Panc1 (cell line): ENCODE data around the gene PRR35. TPM values are rescaled to one million over a fixed set of nuclear protein-coding genes. Genes with fewer than 3 reads are reported as not detected.
A peak's percentile ranks its signal among the peaks of the same experiment; 100 is the strongest.

Source experiments
- ATAC-seq: fragments of 200-7000 bp; cut with Tn5 transposase; 2 replicates; pipeline ENCODE4 v1.9.1; 2020; ENCODE audit warnings: mild to moderate bottlenecking, moderate library complexity
- BruUV-seq: library from RNA; stranded (reverse); fragments of 400-500 nt; replicated peaks from 2 replicates; lab custom pipeline; 2021; lab: Mats Ljungman, UMichigan
- CTCF ChIA-PET: fragments of 300-600 bp; sonication (Branson Sonifier 250); formaldehyde crosslinking; loops from one replicate; lab custom pipeline; 2022; ENCODE audit warnings: antibody characterized with exemption; lab: Charles Lee
- POLR2A ChIA-PET: fragments of 300-600 bp; sonication (Branson Sonifier 250); formaldehyde crosslinking; loops from one replicate; lab custom pipeline; 2022; ENCODE audit warnings: antibody characterized with exemption; lab: Charles Lee
- DNase-seq: peaks from one replicate; pipeline ENCODE4 v3.0.0-alpha.2; 2010; ENCODE audit warnings: low read depth, low spot score
- H3K27ac ChIP-seq: 2 replicates; pipeline ENCODE4 v1.5.1; 2011; ENCODE audit warnings: mild to moderate bottlenecking, low read length, inconsistent platforms
- H3K27me3 ChIP-seq: fragments of 200-500 bp; sonication (Bioruptor generic); 2 replicates; pipeline ENCODE4 v1.6.0; 2014; ENCODE audit warnings: low read length, inconsistent platforms; ENCODE audit not compliant: control insufficient read depth, insufficient read depth
- H3K36me3 ChIP-seq: fragments of 200-500 bp; sonication (Bioruptor generic); 2 replicates; pipeline ENCODE4 v1.5.1; 2014; ENCODE audit warnings: inconsistent platforms, mild to moderate bottlenecking, low read length, moderate library complexity; ENCODE audit not compliant: control insufficient read depth, insufficient read depth
- H3K4me1 ChIP-seq: 2 replicates; pipeline ENCODE4 v1.5.1; 2011; ENCODE audit warnings: inconsistent platforms, mild to moderate bottlenecking, low read length, moderate library complexity; ENCODE audit not compliant: control insufficient read depth, insufficient read depth
- H3K4me3 ChIP-seq, 2 experiments: 2 replicates each; pipeline ENCODE4 v1.5.1; 2011 to 2012; ENCODE audit warnings: low read depth in 2 of 2, low read length in 2 of 2, mild to moderate bottlenecking in 2 of 2, inconsistent platforms in 1 of 2, moderate library complexity in 1 of 2
- H3K9me3 ChIP-seq: fragments of 200-500 bp; sonication (Bioruptor generic); 2 replicates; pipeline ENCODE4 v1.5.1; 2014; ENCODE audit warnings: low read depth, mild to moderate bottlenecking, inconsistent platforms, low read length, moderate library complexity; ENCODE audit not compliant: control insufficient read depth, insufficient read depth
- POLR2AphosphoS5 ChIP-seq: IDR thresholded peaks from 2 replicates; pipeline ENCODE4 v1.6.1; 2012; ENCODE audit warnings: mild to moderate bottlenecking, low read depth, low read length, moderate library complexity
- SIN3A ChIP-seq: IDR thresholded peaks from 2 replicates; pipeline ENCODE4 v1.6.1; 2012; ENCODE audit warnings: low read depth, mild to moderate bottlenecking, low read length, moderate library complexity, borderline replicate concordance; ENCODE audit not compliant: insufficient read depth
- TCF7L2 ChIP-seq: IDR thresholded peaks from 2 replicates; pipeline ENCODE4 v1.6.1; 2011; ENCODE audit warnings: mild to moderate bottlenecking, low read depth, low read length, inconsistent platforms
- in situ Hi-C: cut with HindIII; loops from 2 replicates; pipeline ENCODE4 v1.10.0; 2016; ENCODE audit warnings: low sequenced_read_pairs, low pct_unique_long_range_greater_than_20kb
- intact Hi-C: fragments of 100-400 bp; cut with micrococcal nuclease; formaldehyde crosslinking; loops from one replicate; pipeline ENCODE4 v1.10.0; 2022; ENCODE audit not compliant: unreplicated experiment
- total RNA-seq: library from RNA; stranded (reverse); gene quantifications from one replicate; pipeline ENCODE4 v1.2.1, GENCODE V29; 2021; ENCODE audit not compliant: unreplicated experiment
- TF ChIP-seq, protein P1 (sequence below): fragments of 450-650 bp; IDR thresholded peaks from 2 replicates; pipeline ENCODE4 v1.5.1; 2017; ENCODE audit warnings: mild to moderate bottlenecking
- TF ChIP-seq, protein P2 (sequence below), 2 experiments: IDR thresholded peaks; 2 replicates each; pipeline ENCODE4 v1.6.1; 2011 to 2012; ENCODE audit warnings: low read depth in 2 of 2, control low read depth in 1 of 2, low read length in 1 of 2, mild to moderate bottlenecking in 1 of 2, moderate library complexity in 1 of 2; ENCODE audit not compliant: insufficient read depth in 1 of 2

The PRR35 gene
- total RNA-seq, 1 experiment from 2014 or later = 2.2 TPM

DNA sequence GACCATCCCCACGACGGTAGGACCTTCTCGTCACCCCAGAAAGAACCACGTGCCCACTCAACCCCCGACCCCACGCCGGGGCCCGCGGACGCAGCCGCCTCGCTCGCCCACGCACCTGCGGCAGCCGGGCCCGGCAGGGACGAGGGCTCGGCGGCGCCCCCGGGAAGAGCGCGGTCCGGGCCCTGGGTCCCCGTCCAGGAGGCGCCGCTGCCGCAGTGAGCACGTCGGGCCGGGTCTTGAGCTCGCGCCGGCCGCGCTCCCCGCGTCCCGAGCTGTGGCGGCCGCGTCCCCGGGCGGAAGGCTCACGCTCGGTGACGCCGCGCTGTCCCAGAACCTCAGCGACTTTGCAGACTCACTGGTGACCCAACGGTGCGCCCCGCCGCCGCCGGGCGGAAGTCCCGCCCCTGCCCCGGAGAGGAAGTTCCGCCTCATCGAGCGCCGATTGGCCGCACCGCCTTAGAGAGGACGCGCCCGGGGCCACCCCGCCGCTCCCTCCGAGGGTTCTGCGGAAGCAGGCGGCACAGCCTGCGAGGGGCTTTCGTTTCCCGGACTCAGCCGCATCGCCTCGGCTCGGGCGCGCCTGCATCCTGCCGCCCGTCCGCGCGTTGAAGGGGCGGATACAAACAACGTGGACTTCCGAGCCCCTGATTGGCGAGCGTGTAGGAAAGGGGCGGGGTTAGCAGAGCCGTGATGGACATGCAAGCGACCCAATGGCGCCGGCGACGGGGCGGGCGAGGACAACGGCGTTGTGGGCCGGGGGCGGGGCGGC, 28.9 kb downstream of the PRR35 start:
- Histone ChIP-seq H3K9me3 (no peaks in the 10 kb centered on the region), H3K27ac (peak overlapping the region; percentile 90), H3K27me3 (no peaks in the 10 kb centered on the region), H3K36me3 (no peaks in the 10 kb centered on the region), H3K4me1 (peaks cover 45% of the 10 kb centered on the region), H3K4me3 (peak overlapping the region; percentile 78 to 79)
- intact Hi-C loops = no loop called here
- DNase-seq (peak; percentile 64), ATAC-seq (peak; percentile 83)
- no TSS peak for BruUV-seq
- no peak; the same call in 1 of the 2 replicates for TF ChIP-seq POLR2AphosphoS5
- POLR2A ChIA-PET = interaction anchor here (1.0 kb wide), 1 partner anchor 87 kb away, joined by 3 read pairs; no protein-coding TSS in a partner anchor
- in situ Hi-C loops = no loop called here
- CTCF ChIA-PET = interaction anchor here (0.5 kb wide), 1 partner anchor 65 kb away, joined by 6 read pairs; no protein-coding TSS in a partner anchor

DNA sequence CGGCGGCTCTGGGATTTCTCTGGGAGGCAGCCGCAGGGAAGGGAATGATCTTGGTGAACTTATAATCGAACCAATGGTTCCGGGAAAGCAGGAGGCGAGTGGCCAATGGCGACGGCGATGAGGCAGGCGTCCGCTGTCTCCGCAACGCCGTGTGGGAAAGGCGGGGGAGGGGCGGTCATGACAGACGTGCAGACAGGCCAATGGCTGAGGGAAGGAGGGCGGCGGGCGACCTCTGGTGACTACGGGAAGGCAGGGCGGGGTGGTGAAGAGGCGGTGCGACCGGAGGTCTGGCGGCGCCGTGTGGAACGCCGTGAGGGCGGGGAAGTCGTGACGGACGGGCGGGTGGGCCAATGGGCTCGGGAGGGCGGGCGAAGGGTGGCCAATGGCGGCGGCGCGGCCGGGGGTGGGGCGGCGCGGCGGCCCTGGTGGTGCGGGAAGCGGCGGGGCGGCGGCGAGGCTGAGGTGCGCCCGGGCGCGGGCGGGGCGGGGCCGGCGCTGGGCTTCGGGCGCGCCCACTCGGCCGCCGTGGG, 29.5 kb downstream of the PRR35 start, which contains the start of gene RAB40C:
Gene RAB40C (plus strand): TSS at position 409 of the 530 bp plus-strand sequence. CDS start 226 bp downstream, outside the sequence.
- H3K4me3 ChIP-seq = peak within 1 kb of the TSS; percentile 78 to 79
- H3K4me1 ChIP-seq = peaks cover 47% of the 10 kb centered on the region
- no peaks in the 10 kb centered on the region for H3K27me3 ChIP-seq
- no TSS peak for BruUV-seq
- ChIA-PET POLR2A (no interaction called here), CTCF (interaction anchor here (1.0 kb wide), 1 partner anchor 21 kb away, joined by 3 read pairs; no protein-coding TSS in a partner anchor)
- ATAC-seq (peak; percentile 86), DNase-seq (peak; percentile 75)
- no peaks in the 10 kb centered on the region for H3K9me3 ChIP-seq
- TF ChIP-seq POLR2AphosphoS5 (peak; percentile 18; the same call in 1 of the 2 replicates), TCF7L2 (no peak)
- H3K36me3 ChIP-seq = no peaks in the 10 kb centered on the region
- intact Hi-C loops (no loop called here), in situ Hi-C loops (no loop called here)
- peak within 1 kb of the TSS; percentile 90 for H3K27ac ChIP-seq

DNA sequence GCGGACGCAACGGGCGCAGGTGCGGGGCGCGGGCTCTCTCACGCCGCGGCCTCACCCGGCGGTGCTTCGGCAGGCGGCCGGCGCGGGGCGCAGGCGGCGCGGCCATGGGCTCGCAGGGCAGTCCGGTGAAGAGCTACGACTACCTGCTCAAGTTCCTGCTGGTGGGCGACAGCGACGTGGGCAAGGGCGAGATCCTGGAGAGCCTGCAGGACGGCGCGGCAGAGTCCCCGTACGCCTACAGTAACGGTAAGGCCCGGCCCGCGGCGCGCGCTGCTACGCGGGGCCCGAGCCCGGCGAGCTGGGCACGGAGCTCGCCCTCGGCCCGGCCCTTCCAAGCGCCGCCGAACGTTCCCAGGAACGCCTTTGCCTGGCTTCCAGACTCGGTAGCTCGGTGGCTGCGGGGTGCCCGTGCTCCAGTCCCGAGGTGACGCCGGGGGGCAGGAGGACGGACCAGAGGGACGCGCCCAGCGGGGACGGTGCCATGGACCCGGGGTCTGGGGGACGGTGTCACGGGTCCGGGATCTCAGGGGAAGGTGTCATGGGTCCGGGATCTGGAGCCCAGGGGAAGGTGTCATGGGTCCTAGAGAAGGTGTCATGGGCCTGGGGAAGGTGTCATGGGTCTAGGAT, 30.1 kb downstream of the PRR35 start:
- ATAC-seq (peak; percentile 1; the same call in 1 of the 2 replicates), DNase-seq (no peak)
- ChIA-PET CTCF (interaction anchor here (1.0 kb wide), 1 partner anchor 20 kb away, joined by 3 read pairs; no protein-coding TSS in a partner anchor), POLR2A (no interaction called here)
- Histone ChIP-seq H3K27me3 (no peaks in the 10 kb centered on the region), H3K4me1 (peaks cover 46% of the 10 kb centered on the region), H3K9me3 (no peaks in the 10 kb centered on the region), H3K27ac (peak overlapping the region; percentile 20), H3K4me3 (peak overlapping the region; percentile 65 to 78), H3K36me3 (no peaks in the 10 kb centered on the region)
- intact Hi-C loops (no loop called here), in situ Hi-C loops (no loop called here)
- no TSS peak for BruUV-seq
- TF ChIP-seq SIN3A = peak; percentile 25; the same call in 1 of the 2 replicates
- TF ChIP-seq, protein P1, sequence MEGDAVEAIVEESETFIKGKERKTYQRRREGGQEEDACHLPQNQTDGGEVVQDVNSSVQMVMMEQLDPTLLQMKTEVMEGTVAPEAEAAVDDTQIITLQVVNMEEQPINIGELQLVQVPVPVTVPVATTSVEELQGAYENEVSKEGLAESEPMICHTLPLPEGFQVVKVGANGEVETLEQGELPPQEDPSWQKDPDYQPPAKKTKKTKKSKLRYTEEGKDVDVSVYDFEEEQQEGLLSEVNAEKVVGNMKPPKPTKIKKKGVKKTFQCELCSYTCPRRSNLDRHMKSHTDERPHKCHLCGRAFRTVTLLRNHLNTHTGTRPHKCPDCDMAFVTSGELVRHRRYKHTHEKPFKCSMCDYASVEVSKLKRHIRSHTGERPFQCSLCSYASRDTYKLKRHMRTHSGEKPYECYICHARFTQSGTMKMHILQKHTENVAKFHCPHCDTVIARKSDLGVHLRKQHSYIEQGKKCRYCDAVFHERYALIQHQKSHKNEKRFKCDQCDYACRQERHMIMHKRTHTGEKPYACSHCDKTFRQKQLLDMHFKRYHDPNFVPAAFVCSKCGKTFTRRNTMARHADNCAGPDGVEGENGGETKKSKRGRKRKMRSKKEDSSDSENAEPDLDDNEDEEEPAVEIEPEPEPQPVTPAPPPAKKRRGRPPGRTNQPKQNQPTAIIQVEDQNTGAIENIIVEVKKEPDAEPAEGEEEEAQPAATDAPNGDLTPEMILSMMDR = no peak
- TF ChIP-seq POLR2AphosphoS5 = no peak
- TF ChIP-seq TCF7L2 = no peak
- TF ChIP-seq, protein P2, sequence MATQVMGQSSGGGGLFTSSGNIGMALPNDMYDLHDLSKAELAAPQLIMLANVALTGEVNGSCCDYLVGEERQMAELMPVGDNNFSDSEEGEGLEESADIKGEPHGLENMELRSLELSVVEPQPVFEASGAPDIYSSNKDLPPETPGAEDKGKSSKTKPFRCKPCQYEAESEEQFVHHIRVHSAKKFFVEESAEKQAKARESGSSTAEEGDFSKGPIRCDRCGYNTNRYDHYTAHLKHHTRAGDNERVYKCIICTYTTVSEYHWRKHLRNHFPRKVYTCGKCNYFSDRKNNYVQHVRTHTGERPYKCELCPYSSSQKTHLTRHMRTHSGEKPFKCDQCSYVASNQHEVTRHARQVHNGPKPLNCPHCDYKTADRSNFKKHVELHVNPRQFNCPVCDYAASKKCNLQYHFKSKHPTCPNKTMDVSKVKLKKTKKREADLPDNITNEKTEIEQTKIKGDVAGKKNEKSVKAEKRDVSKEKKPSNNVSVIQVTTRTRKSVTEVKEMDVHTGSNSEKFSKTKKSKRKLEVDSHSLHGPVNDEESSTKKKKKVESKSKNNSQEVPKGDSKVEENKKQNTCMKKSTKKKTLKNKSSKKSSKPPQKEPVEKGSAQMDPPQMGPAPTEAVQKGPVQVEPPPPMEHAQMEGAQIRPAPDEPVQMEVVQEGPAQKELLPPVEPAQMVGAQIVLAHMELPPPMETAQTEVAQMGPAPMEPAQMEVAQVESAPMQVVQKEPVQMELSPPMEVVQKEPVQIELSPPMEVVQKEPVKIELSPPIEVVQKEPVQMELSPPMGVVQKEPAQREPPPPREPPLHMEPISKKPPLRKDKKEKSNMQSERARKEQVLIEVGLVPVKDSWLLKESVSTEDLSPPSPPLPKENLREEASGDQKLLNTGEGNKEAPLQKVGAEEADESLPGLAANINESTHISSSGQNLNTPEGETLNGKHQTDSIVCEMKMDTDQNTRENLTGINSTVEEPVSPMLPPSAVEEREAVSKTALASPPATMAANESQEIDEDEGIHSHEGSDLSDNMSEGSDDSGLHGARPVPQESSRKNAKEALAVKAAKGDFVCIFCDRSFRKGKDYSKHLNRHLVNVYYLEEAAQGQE (IDR thresholded peaks at IDR 0.05; ENCODE audit: insufficient read depth in 1 of 2, low read depth in 2 of 2, low read length in 1 of 2) = no peak
